ENCODE measurements around the gene EEFSEC. TPM values are rescaled to one million over a fixed set of nuclear protein-coding genes. Genes with fewer than 3 reads are reported as not detected.

Gene EEFSEC
- total RNA-seq, 1 experiment from 2014 or later = 15.4 TPM

DNA sequence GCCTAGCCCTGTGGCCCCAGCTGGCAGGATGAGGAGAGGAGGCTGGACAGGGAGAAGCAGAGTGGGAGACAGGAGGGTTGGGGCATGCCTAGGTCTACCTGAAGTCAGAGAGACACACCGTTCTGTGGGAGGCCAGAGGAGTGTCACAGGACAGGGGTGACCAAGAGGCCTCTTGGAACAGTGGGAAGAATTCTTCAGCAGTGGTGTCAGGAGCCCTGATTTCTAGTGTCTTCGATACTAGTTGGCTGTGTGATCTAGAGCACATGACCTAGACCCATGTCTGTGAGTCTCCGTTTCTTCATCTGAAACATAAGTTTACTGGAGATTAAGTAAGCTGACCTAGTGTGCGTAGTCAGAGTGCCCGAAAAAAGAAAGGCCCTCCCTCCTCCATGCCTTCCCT lies 92.2 kb downstream of the EEFSEC start:
- in situ Hi-C loops (cut with HindIII; ENCODE audit: low pct_unique_long_range_greater_than_20kb, low sequenced_read_pairs) (no loop called here), intact Hi-C loops (cut with micrococcal nuclease; ENCODE audit: unreplicated experiment) (no loop called here)
- POLR2A ChIA-PET = no interaction called here
- CTCF ChIA-PET = no interaction called here
- H3K36me3 ChIP-seq (ENCODE audit: control insufficient read depth, insufficient read depth, low read length) = no peaks in the 10 kb centered on the region
- H3K4me1 ChIP-seq (ENCODE audit: control insufficient read depth, insufficient read depth, low read length) = no peaks in the 10 kb centered on the region
- ATAC-seq (no peak), DNase-seq (ENCODE audit: low read depth, low spot score) (no peak)
- H3K9me3 ChIP-seq (ENCODE audit: control insufficient read depth, insufficient read depth, low read depth, low read length) = no peaks in the 10 kb centered on the region
- H3K27me3 ChIP-seq (ENCODE audit: control insufficient read depth, insufficient read depth, low read length) = no peaks in the 10 kb centered on the region
- H3K27ac ChIP-seq (ENCODE audit: low read length) = no peak overlapping the region
- TF ChIP-seq SIN3A (IDR thresholded peaks at IDR 0.05; ENCODE audit: borderline replicate concordance, insufficient read depth, low read depth, low read length) = no peak
- TF ChIP-seq, protein P1, sequence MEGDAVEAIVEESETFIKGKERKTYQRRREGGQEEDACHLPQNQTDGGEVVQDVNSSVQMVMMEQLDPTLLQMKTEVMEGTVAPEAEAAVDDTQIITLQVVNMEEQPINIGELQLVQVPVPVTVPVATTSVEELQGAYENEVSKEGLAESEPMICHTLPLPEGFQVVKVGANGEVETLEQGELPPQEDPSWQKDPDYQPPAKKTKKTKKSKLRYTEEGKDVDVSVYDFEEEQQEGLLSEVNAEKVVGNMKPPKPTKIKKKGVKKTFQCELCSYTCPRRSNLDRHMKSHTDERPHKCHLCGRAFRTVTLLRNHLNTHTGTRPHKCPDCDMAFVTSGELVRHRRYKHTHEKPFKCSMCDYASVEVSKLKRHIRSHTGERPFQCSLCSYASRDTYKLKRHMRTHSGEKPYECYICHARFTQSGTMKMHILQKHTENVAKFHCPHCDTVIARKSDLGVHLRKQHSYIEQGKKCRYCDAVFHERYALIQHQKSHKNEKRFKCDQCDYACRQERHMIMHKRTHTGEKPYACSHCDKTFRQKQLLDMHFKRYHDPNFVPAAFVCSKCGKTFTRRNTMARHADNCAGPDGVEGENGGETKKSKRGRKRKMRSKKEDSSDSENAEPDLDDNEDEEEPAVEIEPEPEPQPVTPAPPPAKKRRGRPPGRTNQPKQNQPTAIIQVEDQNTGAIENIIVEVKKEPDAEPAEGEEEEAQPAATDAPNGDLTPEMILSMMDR (IDR thresholded peaks at IDR 0.05) = no peak
- TF ChIP-seq POLR2AphosphoS5 (IDR thresholded peaks at IDR 0.05; ENCODE audit: low read depth, low read length) = no peak
- TF ChIP-seq TCF7L2 (IDR thresholded peaks at IDR 0.05; ENCODE audit: low read depth, low read length) = no peak
- TF ChIP-seq, protein P2, sequence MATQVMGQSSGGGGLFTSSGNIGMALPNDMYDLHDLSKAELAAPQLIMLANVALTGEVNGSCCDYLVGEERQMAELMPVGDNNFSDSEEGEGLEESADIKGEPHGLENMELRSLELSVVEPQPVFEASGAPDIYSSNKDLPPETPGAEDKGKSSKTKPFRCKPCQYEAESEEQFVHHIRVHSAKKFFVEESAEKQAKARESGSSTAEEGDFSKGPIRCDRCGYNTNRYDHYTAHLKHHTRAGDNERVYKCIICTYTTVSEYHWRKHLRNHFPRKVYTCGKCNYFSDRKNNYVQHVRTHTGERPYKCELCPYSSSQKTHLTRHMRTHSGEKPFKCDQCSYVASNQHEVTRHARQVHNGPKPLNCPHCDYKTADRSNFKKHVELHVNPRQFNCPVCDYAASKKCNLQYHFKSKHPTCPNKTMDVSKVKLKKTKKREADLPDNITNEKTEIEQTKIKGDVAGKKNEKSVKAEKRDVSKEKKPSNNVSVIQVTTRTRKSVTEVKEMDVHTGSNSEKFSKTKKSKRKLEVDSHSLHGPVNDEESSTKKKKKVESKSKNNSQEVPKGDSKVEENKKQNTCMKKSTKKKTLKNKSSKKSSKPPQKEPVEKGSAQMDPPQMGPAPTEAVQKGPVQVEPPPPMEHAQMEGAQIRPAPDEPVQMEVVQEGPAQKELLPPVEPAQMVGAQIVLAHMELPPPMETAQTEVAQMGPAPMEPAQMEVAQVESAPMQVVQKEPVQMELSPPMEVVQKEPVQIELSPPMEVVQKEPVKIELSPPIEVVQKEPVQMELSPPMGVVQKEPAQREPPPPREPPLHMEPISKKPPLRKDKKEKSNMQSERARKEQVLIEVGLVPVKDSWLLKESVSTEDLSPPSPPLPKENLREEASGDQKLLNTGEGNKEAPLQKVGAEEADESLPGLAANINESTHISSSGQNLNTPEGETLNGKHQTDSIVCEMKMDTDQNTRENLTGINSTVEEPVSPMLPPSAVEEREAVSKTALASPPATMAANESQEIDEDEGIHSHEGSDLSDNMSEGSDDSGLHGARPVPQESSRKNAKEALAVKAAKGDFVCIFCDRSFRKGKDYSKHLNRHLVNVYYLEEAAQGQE (IDR thresholded peaks at IDR 0.05; ENCODE audit: insufficient read depth in 1 of 2, low read depth in 2 of 2, low read length in 1 of 2) = no peak
- BruUV-seq (replicated peaks) = no TSS peak
- no peak overlapping the region for H3K4me3 ChIP-seq (ENCODE audit: low read depth in 2 of 2, low read length in 2 of 2)

DNA sequence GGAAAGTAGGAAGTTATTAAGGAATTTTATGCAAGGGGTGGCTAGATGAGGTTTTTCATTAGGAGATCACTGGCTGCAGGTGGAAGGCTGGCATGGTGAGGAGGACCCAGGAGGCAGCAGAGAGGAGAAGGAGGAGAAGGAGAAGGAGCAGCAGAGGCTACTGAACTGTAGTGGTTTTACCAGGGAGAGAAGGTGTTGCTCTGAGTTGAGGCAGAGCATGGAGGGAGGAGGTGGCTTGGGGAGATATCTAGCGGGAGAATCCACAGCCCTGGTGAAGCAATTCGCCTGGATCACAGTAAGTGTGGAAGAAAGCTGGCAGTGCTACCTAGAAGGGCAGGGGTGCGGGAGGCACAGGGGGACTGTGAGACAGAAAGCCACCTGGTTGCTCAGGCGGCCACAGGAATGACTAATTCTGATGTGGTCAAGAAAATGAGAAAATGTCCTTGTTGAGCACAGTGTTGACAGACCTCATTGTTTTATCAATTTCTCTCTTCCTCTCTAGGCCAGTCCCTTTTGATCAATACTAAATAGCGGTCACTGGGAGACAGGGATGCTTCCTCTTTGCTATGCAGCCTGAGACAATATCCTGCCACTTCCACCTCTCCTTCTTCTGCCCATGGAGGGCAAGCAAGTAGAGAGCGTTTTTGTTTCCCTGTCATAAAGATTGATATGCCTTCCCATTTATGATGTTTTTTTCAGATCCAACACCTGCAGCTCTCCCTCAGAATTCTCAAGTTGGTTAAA lies 94.6 kb downstream of the EEFSEC start:
- Histone ChIP-seq H3K9me3 (ENCODE audit: control insufficient read depth, insufficient read depth, low read depth, low read length) (no peaks in the 10 kb centered on the region), H3K27ac (ENCODE audit: low read length) (no peak overlapping the region), H3K36me3 (ENCODE audit: control insufficient read depth, insufficient read depth, low read length) (no peaks in the 10 kb centered on the region), H3K4me3 (ENCODE audit: low read depth in 2 of 2, low read length in 2 of 2) (no peak overlapping the region), H3K4me1 (ENCODE audit: control insufficient read depth, insufficient read depth, low read length) (no peaks in the 10 kb centered on the region), H3K27me3 (ENCODE audit: control insufficient read depth, insufficient read depth, low read length) (no peaks in the 10 kb centered on the region)
- no TSS peak for BruUV-seq (replicated peaks)
- no peak for ATAC-seq
- no peak for TF ChIP-seq SIN3A (IDR thresholded peaks at IDR 0.05; ENCODE audit: borderline replicate concordance, insufficient read depth, low read depth, low read length)
- TF ChIP-seq, protein P1 (IDR thresholded peaks at IDR 0.05) = no peak
- intact Hi-C loops (cut with micrococcal nuclease; ENCODE audit: unreplicated experiment) = no loop called here
- DNase-seq (ENCODE audit: low read depth, low spot score) = no peak
- ChIA-PET CTCF (no interaction called here), POLR2A (no interaction called here)
- in situ Hi-C loops (cut with HindIII; ENCODE audit: low pct_unique_long_range_greater_than_20kb, low sequenced_read_pairs) = no loop called here

Measured in Panc1 (cell line).